Sigmoid colon (tissue), 7 donors: ENCODE data around the gene CCDC8. TPM values are rescaled to one million over a fixed set of nuclear protein-coding genes. Genes with fewer than 3 reads are reported as not detected.
A peak's percentile ranks its signal among the peaks of the same experiment; 100 is the strongest.
"Not testable (repeated sequence)": the region's sequence is repeated elsewhere in the genome, so short reads cannot be mapped to it uniquely, and the experiment has no call there.

ENCODE experiments used
- DNase-seq: peaks from one replicate; pipeline ENCODE4 v3.0.0-alpha.2; 2019
- H3K27ac ChIP-seq, 4 donors: fragments of 200-600 bp; sonication (generic); one replicate each; pipeline ENCODE4 v1.5.1; 2016 to 2019; ENCODE audit warnings: mild to moderate bottlenecking in 1 of 4
- H3K27me3 ChIP-seq, 3 donors: fragments of 200-600 bp; sonication (generic); one replicate each; pipeline ENCODE4 v1.5.1; 2019; ENCODE audit warnings: mild to moderate bottlenecking in 1 of 3
- H3K36me3 ChIP-seq, 4 donors: fragments of 200-600 bp; sonication (generic); one replicate each; pipeline ENCODE4 v1.5.1; 2016 to 2019
- H3K4me1 ChIP-seq, 4 donors: fragments of 200-600 bp; sonication (generic); one replicate each; pipeline ENCODE4 v1.5.1; 2017 to 2019
- H3K4me3 ChIP-seq, 4 donors: fragments of 200-600 bp; sonication (generic); one replicate each; pipeline ENCODE4 v1.5.1; 2017 to 2019; ENCODE audit warnings: mild to moderate bottlenecking in 2 of 4, moderate library complexity in 1 of 4
- H3K9me3 ChIP-seq, 4 donors: fragments of 200-600 bp in 3 of 4; sonication (generic) in 3 of 4; one replicate each; pipeline versions ENCODE4 v1.5.1 to v1.6.1; 2013 to 2019
- CTCF ChIP-seq, 4 experiments: fragments of 450-650 bp in 3 of 4; fragments of 200-600 bp in 1 of 4; IDR thresholded peaks; one replicate each; pipeline ENCODE4 v1.5.1; 2016 to 2019; ENCODE audit warnings: antibody characterized with exemption in 4 of 4, mild to moderate bottlenecking in 3 of 4, moderate library complexity in 2 of 4
- EP300 ChIP-seq, 4 donors: sonication (generic); formaldehyde crosslinking; IDR thresholded peaks; one replicate each; pipeline ENCODE4 v1.6.1; 2017; ENCODE audit warnings: antibody characterized with exemption in 4 of 4
- POLR2A ChIP-seq, 2 donors: fragments of 450-650 bp; IDR thresholded peaks; one replicate each; pipeline ENCODE4 v1.6.1; 2016; ENCODE audit warnings: antibody characterized with exemption in 2 of 2, mild to moderate bottlenecking in 2 of 2, moderate library complexity in 2 of 2
- POLR2AphosphoS5 ChIP-seq, 4 donors: sonication (generic); formaldehyde crosslinking; IDR thresholded peaks; one replicate each; pipeline ENCODE4 v1.6.1; 2017; ENCODE audit warnings: antibody characterized with exemption in 4 of 4
- WGBS, 2 donors: extraction: QIAGEN DNeasy Blood & Tissue Kit; methylation state at CpG; one replicate each; pipeline ENCODE4 v1.1.7; 2013; 5-methylcytosine and 5-hydroxymethylcytosine counted together
- intact Hi-C: fragments of 100-400 bp; cut with DNase I; formaldehyde crosslinking; loops from one replicate; pipeline ENCODE4 v1.15.1; 2023
- polyA plus RNA-seq, 3 donors: library from polyadenylated mRNA; stranded (reverse); fragments of 200-250 nt; gene quantifications; one replicate each; pipeline ENCODE4 v1.2.3, GENCODE V29; 2013
- total RNA-seq, 4 donors: library from RNA; depleted of rRNA; stranded (reverse); fragments of >200 nt; gene quantifications; one replicate each; pipeline ENCODE4 v1.1.0, GENCODE V29; 2016
- donor health status: healthy with polysubstance abuse.
- donor health status: Bipolar disorder and iron deficiency.
- donor health status: healthy.

CCDC8 gene
- total and polyA plus RNA-seq, 7 donors: 0.69 to 6.1 (median 3.5) TPM

DNA sequence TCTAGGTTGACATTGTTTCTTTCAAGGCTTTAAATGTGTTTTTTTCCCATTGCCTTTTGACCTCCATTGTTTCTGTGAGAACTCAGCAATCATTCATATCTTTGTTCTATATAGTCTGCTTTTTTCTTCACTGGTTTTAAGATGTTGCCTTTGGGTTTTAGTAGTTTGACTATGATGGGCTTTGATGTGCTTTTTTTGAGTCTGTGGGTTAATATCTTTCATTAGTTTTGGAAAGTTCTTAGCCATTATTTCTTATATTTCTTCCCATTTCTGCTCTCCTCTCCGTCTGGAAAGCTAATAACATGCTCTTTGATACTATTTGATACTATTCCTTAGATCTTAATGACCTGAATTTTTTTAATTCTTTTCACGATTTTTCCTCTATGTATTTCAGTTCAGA lies 32.7 kb downstream of the CCDC8 start:
- Histone ChIP-seq H3K27me3 (no peaks in the 10 kb centered on the region), H3K4me1 (peaks cover 0 to 40% (median 21%) of the 10 kb centered on the region in 4 donors), H3K4me3 (no peak overlapping the region), H3K27ac (no peak overlapping the region), H3K36me3 (peaks cover 7 to 56% (median 34%) of the 10 kb centered on the region in 4 donors), H3K9me3 (no peaks in the 10 kb centered on the region)
- intact Hi-C loops: no loop called here
- no peak for TF ChIP-seq POLR2AphosphoS5 (IDR thresholded peaks at IDR 0.05)
- no peak for TF ChIP-seq EP300 (IDR thresholded peaks at IDR 0.05)
- TF ChIP-seq POLR2A (IDR thresholded peaks at IDR 0.05): no peak
- TF ChIP-seq CTCF (IDR thresholded peaks at IDR 0.05): no peak
- DNase-seq: no peak
- WGBS, 2 donors: 95 to 97% methylated on average over 2 of the region's 2 CpGs

DNA sequence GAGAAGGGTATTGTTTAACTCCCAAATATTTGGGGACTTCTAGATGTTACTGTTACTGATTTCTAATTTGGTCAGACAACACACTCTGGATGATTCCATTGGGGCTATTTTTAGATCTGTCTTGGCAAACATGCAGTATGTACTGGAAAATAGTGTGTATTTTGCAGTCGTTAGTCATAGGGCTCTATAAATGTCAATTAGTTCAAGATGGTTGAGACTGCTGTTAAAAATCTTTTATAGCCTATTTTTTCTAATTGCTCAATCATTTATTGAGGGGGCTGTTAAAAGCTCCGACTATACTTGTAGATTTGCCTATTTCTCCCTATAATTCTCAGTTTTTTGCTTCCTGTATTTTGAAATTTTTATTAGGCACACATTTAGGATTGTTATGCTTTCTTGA lies 35.1 kb downstream of the CCDC8 start:
- 46 to 65% methylated on average over 2 of the region's 2 CpGs for WGBS, 2 donors
- peak overlapping the region; percentile 34 to 80 (median 52) for H3K27ac ChIP-seq

DNA sequence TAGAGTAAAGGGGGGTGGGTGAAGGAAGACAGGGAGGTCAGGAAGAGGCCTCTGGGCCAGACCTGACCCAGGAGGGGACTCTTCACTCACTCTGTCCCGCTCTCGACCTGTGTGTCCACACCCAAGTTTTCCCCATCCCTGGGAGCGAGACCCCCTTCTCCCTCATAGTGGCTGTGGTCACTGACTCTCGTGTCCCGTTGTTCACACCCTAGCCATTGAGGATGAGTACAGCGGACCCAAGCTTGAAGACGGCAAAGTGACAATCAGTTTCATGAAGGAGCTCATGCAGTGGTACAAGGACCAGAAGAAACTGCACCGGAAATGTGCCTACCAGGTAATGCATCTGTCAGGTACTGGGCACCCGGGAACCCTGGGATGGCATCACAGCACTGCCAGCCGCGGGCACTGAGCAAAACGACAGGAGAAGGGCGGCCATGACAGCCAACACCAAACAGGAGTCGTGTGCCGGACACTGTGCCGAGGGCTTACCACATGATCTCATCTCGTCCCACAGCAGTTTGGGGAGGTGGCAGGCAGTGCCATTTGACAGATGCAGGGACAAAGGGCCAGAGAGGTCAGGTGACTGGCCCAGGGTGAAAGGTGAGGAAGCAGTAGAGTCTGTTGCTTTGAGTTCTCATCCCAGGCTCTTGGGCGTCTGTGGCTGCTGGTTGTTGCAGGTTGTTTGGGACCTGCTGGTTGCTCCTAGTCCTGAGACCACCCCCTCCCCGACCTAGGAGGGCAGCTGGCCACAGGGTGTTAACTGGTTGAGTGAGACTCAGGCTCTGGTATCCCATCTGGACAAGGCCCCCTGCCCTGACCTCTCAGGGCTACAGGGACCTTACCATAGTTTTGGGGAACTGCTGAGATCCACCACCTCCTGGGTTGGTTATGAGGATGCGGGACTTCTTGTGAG lies 36.9 kb downstream of the CCDC8 start:
- H3K4me3 ChIP-seq: no peak overlapping the region
- peaks cover 0 to 19% (median 9%) of the 10 kb centered on the region in 4 donors for H3K36me3 ChIP-seq
- peak; percentile 61 for DNase-seq
- H3K9me3 ChIP-seq: no peaks in the 10 kb centered on the region
- intact Hi-C loops: no loop called here
- TF ChIP-seq POLR2A (IDR thresholded peaks at IDR 0.05) (no peak), POLR2AphosphoS5 (IDR thresholded peaks at IDR 0.05) (no peak), CTCF (IDR thresholded peaks at IDR 0.05) (no peak), EP300 (IDR thresholded peaks at IDR 0.05) (no peak)
- no peaks in the 10 kb centered on the region for H3K27me3 ChIP-seq
- H3K4me1 ChIP-seq: peaks cover 0 to 58% (median 42%) of the 10 kb centered on the region in 4 donors
- WGBS, 2 donors: 93 to 95% methylated on average over 20 of the region's 20 CpGs
- H3K27ac ChIP-seq: peak overlapping the region in 3 of 4 donors; percentile 46 to 80 (median 58)

More for the DNA sequence above, 35.1 kb downstream of the CCDC8 start:
- no peak for TF ChIP-seq POLR2A (IDR thresholded peaks at IDR 0.05)
- peak in 3 of 4 donors; percentile 53 to 63 (median 54) for TF ChIP-seq POLR2AphosphoS5 (IDR thresholded peaks at IDR 0.05)
- TF ChIP-seq EP300 (IDR thresholded peaks at IDR 0.05): peak in 1 of 4 donors; percentile 3
- Histone ChIP-seq H3K36me3 (peaks cover 0 to 36% (median 18%) of the 10 kb centered on the region in 4 donors), H3K9me3 (no peaks in the 10 kb centered on the region), H3K27me3 (no peaks in the 10 kb centered on the region), H3K4me1 (peaks cover 0 to 50% (median 32%) of the 10 kb centered on the region in 4 donors), H3K4me3 (no peak overlapping the region)
- no peak for DNase-seq
- intact Hi-C loops: no loop called here

DNA sequence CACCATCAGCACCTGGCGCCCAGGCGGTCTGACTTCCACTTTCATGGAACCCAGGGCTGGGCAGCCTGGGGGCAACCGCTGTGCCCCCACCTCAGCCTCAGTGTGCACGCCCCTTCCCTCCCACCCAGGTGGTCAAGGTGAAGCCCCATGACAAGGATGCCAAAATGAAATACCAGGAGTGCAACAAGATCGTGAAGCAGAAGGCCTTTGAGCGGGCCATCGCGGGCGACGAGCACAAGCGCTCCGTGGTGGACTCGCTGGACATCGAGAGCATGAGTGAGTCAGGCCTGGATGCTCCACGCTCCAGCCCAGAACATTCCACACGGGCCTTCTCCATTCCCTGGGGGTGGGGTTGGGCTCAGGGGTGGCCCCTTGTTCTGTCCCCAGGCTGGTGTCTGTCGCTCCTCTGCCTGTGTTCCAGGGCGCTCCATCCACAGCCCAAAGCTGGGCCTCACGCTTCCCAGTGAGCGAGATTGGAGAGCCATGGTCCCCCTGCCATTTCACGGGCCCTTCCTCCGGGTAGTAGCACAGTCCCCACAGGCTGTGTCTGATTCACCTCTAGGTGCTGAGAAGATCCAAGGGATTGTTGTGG lies 37.8 kb downstream of the CCDC8 start:
- DNase-seq: peak; percentile 63

DNA sequence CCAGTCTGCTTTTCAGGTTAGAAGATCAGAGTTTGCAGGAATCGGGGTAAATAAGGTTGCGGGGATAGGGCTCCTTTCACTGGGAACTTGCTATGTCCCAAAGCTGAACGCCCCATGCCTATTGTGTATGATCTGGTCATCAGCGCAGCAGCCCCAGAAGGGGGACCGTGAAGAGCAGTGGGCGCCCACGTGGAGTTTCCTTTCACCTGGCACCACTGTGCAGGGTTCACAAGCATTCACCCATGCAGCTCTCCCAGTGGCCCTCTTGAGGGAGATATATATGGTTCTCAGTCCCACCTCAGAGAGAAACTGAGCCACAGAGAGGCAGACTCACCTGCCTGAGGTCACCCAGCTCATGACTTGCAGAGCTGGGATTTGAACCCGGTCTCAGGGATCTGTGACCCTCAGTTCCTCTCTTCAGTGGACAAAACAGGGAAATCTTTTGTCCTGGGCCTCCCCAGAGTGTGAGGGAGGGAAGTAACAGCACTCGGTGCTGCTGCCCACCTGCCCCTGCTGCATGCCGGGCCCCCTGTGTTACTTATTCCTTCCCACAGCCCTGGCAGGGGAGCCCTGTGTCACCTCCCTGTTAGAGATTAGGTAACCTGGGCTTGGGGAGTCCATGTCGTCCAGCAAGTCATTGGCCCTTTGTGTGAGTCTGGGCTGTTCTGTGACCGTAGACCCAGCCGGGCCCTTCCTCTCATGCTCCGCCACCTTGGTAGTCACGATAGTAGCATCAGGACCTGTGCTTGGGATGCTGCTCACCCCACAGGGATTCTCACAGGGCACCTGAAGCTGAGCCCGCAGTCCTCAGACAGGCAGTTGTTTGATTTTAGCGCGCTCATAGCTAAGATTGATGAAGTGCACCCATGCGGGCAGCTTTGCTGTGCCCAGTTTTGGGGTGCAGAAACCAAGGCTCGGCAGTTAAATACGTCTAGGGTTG lies 38.6 kb downstream of the CCDC8 start:
- Histone ChIP-seq H3K9me3 (no peaks in the 10 kb centered on the region), H3K27me3 (no peaks in the 10 kb centered on the region), H3K36me3 (peaks cover 0 to 23% (median 11%) of the 10 kb centered on the region in 4 donors), H3K4me1 (peaks cover 0 to 54% (median 42%) of the 10 kb centered on the region in 4 donors), H3K4me3 (no peak overlapping the region), H3K27ac (peak overlapping the region; percentile 53 to 73 (median 62))
- 88 to 91% methylated on average over 21 of the region's 21 CpGs for WGBS, 2 donors
- intact Hi-C loops: no loop called here
- TF ChIP-seq POLR2AphosphoS5 (IDR thresholded peaks at IDR 0.05) (no peak), CTCF (IDR thresholded peaks at IDR 0.05) (no peak), EP300 (IDR thresholded peaks at IDR 0.05) (no peak), POLR2A (IDR thresholded peaks at IDR 0.05) (no peak)
- peak; percentile 52 for DNase-seq

More for the DNA sequence above, 37.8 kb downstream of the CCDC8 start:
- H3K27me3 ChIP-seq, intact Hi-C loops, H3K27ac ChIP-seq, H3K4me3 ChIP-seq, H3K9me3 ChIP-seq: not testable (repeated sequence)
- 95 to 96% methylated on average over 22 of the region's 22 CpGs for WGBS, 2 donors
- Histone ChIP-seq H3K4me1 (peaks cover 0 to 57% (median 42%) of the 10 kb centered on the region in 4 donors), H3K36me3 (peaks cover 0 to 23% (median 9%) of the 10 kb centered on the region in 4 donors)
